GM21737 (cell line): Measurements from ENCODE around the gene ACTA2.

ENCODE experiments used
- ATAC-seq: cut with Tn5 transposase; IDR thresholded peaks from one replicate; pipeline ENCODE4 v1.9.1; 2021; ENCODE audit warnings: mild to moderate bottlenecking, moderate library complexity; ENCODE audit not compliant: unreplicated experiment

Gene ACTA2

GRCh38 chr10:88923520-88923919 is 29.1 kb downstream of the ACTA2 start:
- no peak for ATAC-seq

DNA sequence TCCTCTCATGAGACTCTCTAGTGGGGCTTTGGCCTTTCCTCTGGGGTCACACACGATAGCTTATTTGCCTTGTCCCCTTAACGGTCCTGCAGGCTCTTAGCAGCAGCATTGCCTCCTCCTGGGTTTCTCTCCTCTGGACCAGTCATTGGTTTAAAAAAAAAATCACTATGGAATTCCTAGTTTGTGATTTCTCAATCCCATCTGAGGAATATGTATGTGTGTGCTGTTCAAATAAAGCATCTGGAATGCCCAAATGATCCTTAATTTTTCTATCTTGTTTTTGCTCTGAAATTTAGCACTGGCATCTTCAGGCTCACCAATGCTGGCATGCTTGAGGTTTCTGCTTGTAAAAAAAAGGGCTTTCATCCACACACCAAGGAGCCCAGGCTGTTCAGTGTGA is 30.5 kb downstream of the ACTA2 start:
- ATAC-seq = no peak

DNA sequence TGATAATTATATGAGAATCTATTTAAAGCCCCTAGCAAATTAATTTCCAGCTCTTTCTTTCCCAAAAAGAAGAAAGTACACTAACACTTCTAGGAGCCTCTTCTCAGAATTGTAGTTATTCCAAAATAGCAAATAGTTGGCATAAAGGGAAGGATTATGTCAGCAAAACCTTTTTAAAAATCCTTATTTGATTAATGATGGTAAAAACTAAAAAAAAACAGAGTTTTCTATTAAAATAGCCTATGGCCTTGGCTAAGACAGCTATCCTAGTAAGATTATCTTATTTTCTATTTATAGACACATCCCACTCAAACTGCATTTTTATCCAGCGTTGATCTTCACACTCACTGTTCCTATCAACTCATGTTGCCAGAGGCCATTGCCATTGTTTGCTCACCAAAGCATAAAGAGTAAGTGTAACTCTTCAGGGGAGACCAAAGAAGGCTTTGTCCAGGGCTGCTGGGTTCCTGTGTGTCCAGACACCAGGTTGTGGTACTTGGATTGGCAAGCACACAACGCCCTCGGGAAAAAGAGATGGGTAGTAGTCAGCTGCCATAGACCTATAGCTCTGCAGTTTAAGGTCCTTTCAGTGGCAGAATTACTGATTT is 31.5 kb downstream of the ACTA2 start:
- ATAC-seq = no peak

- no peak for ATAC-seq
Measured at GRCh38 chr10:88920198-88920597, 32.4 kb downstream of the ACTA2 start.

DNA sequence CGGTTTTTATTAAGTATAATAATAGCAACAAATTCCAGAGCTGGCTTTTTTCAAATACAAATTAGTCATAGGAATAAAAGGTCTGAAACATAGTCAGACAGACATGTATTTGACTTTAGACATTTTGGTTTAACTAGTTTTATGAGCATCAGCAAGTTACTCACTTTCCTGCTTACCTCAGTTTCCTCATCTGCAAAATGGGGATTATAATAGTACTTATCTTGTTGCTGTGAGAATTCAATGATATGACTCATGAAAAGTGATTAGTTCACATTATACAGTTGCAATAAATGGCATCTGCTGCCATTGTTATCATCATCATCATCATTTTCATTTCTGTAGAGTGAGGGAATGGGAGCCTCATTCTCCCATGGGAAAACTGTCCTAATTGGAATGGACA is 33.5 kb downstream of the ACTA2 start:
- ATAC-seq = no peak

GRCh38 chr10:88918191-88918905 is 34.2 kb downstream of the ACTA2 start:
- ATAC-seq = no peak

DNA sequence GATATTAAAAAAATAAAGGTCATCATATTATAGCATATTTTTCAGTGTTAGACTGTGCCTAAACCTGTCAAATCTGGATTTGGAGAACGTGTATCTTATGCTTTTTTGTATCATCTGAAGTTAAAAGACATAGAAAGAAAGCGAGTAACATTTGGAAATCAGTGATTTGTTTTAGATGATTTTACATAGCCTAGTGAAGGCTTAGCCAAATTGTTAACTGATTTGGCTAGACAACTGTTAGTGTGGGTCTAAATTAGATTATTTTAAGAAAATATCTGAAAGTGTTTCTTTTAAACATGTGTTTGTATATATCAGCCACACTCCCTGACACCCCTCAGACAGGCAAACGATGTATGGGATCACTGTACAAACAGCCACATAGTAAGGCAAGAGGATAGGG is 35.6 kb downstream of the ACTA2 start:
- ATAC-seq = no peak

DNA sequence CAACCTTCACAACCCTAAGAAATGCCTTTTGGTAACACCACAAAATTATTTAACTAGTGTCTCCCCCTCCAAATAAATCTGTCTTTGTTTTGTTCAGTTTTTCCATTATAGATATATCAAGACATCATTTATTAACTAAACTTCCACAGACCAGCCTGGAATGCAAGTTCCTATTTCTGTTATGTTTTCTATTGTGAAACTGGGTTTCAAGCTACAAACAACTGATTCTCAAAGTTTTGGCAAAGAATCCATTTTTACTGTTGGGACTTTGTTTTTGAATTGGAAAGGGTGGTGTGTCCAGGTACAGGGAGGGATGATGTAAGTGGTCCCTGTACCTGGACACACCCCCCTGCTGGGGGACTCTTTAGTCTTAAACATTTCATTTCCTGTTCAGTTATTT is 36.3 kb downstream of the ACTA2 start:
- no peak for ATAC-seq

DNA sequence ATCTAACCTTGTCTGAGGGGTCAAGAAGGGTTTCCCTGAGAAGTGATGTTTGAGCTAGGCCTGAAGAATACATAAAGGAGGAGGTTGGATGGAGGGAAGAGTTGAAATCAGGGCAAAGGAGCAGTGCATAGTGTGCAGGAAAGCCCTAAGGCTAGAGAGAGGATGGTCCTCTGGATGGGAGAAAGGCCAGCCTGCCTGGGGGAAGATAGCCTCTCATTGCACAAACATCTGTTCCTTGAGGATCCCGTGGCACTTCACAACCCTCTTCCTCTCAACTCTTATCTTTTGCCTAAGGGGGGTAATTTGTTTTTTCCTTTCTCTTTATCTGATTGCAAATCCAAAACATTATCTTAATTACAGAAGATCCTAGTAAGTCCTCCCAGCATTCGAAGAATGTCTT is 36.8 kb downstream of the ACTA2 start:
- no peak for ATAC-seq

DNA sequence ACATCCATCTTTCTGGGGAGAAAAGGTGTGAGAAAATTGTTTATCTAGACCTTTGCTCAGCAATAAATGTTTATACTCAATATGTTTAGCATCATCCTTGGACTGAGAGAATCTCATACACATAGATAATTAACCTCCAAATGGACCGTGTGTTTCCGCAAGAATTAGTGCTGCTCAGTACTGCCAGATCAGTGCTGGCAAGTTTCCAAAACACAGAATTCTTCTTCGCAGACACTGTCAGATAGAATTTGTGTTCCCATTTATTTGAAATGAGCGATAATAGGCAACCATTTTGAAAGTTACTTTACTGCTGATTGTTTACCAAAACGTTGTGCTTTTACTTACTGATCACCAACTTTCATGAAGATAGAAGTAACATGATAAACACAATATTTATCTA is 38.8 kb downstream of the ACTA2 start:
- no peak for ATAC-seq

- ATAC-seq = no peak
Measured at GRCh38 chr10:88913127-88913526, 39.4 kb downstream of the ACTA2 start.

GRCh38 chr10:88911851-88912250 is 40.7 kb downstream of the ACTA2 start:
- ATAC-seq = no peak

DNA sequence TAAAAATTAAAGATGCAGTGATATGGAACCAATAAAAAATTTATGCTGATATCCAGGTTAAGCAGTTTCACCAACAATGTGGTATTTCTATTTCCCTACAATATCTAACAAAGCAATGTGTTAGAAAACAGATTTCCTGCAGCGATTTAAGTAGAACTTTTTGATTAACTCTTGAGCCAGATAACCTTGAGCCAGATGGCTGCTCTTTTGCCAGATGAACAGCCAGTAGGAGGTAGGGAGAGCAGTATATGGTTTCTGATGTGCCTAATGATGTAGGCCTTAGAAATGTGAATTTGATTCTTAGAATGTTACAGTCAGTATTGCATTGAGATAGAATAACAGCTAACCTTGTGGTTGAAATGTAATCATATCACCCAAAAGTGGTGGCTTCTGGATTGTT is 41.5 kb downstream of the ACTA2 start:
- no peak for ATAC-seq

- ATAC-seq = no peak
Measured at GRCh38 chr10:88908194-88908593, 44.4 kb downstream of the ACTA2 start.

DNA sequence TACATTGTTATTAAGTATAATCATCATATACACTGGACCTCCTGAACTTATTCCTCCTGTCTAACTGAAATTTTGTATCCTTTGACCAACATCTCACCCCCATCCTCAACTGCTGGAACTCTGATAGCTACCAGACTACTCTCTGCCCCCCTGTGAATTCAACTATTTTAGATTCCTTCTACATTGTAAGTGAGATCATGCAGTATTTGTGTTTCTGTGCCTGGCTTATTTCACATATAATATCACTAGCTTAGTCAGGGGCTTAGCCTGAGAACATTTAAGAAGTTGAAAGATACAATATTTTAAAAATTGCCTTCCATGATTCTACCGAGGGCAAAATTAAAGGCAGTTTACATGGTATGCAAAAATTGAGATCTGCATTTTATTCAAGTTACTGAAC is 45.7 kb downstream of the ACTA2 start:
- no peak for ATAC-seq

- ATAC-seq = no peak
Measured at GRCh38 chr10:88903715-88904114, 48.9 kb downstream of the ACTA2 start.

DNA sequence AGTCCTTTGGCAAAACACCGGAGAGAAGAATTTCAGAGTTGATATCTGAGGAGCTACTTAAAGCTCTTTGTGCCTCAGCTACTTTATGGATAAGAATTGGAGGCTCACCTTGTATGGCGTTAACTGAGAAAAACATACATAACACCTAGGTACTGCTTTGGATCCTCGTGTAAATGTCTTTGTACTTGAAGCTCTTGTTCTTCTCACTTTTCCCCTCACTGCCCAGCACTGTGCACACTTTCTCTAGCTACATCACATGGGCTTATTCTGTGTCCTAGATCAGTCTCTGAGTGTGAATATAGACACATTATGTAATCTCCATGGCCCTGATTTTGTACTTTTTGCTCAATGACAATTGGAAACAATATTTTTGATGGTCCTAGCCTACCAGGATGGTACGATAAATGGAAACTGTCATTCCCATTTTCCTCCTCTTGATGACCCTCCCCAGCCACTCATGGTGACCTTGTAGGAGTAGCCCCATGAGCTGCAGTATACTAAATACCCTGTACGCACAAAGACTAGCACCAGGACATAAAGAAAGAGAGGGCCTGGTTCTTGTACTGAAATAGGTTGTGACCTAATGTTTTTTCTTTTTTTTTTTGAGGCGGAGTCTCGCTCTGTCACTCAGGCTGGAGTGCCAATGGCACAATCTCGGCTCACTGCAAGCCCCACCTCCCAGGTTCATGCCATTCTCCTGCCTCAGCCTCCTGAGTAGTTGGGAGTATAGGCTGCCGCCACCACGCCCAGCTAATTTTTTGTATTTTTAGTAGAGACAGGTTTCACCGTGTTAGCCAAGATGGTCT is 50.4 kb downstream of the ACTA2 start:
- ATAC-seq = peak; percentile 43

GRCh38 chr10:88901206-88901983 is 51.2 kb downstream of the ACTA2 start:
- peak; percentile 80 for ATAC-seq

DNA sequence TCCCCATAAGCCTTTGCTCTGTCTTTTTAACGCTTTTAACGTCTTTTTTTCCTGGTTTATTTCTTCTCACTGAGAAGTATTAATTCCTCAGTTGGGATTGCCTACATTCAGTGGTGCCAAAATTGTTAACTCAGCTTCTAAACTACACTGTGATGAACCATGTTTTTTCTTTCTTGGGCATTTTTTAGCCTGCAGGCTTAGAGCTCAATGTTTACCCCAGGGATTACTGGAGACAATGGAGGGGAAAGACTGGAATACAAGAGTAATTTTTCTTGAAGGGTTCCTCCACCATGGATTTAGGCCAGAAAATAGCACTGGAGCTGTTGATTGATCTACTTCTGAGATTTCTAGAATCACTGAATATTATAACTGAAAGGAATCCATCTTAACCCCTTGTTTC is 52.7 kb downstream of the ACTA2 start:
- ATAC-seq = no peak

- ATAC-seq = no peak
Measured at GRCh38 chr10:88898727-88899126, 53.8 kb downstream of the ACTA2 start.
